Measurements from ENCODE around the gene AP3S1. TPM values are rescaled to one million over a fixed set of nuclear protein-coding genes. Genes with fewer than 3 reads are reported as not detected.

The AP3S1 gene
- total and polyA plus RNA-seq, 9 donors, result 49.6 to 176 (median 87.2) TPM

DNA sequence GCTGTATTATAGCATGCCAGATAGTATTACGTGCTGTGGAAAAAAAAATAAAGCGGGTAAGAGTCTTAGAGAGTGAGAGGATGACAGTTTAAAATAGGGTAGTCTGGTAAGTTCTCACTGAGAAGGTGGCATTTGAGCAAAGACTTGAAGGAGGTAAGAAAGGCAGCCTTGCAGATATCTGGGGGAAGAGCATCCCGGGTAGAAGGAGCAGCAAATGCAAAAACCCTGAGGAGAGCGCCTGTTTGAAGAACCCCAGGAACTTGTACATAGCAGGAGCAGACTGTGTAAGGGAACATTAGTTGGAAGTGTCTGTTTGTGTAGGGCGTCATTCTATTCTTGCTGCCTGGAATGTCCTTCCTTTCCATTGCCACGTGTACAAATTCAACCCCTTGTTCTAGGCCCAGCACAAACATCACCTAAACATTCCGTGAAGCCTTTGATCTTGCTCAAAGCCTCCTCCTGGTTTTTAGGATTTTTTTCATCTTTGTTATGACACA, 2.6 kb downstream of the AP3S1 start:
- TF ChIP-seq, protein P1, sequence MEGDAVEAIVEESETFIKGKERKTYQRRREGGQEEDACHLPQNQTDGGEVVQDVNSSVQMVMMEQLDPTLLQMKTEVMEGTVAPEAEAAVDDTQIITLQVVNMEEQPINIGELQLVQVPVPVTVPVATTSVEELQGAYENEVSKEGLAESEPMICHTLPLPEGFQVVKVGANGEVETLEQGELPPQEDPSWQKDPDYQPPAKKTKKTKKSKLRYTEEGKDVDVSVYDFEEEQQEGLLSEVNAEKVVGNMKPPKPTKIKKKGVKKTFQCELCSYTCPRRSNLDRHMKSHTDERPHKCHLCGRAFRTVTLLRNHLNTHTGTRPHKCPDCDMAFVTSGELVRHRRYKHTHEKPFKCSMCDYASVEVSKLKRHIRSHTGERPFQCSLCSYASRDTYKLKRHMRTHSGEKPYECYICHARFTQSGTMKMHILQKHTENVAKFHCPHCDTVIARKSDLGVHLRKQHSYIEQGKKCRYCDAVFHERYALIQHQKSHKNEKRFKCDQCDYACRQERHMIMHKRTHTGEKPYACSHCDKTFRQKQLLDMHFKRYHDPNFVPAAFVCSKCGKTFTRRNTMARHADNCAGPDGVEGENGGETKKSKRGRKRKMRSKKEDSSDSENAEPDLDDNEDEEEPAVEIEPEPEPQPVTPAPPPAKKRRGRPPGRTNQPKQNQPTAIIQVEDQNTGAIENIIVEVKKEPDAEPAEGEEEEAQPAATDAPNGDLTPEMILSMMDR (IDR thresholded peaks at IDR 0.05), result no peak
- no peak for TF ChIP-seq EP300 (IDR thresholded peaks at IDR 0.05)
- no peak for TF ChIP-seq POLR2A (IDR thresholded peaks at IDR 0.05)
- Histone ChIP-seq H3K27ac (no peak overlapping the region), H3K27me3 (no peaks in the 10 kb centered on the region), H3K9me3 (no peaks in the 10 kb centered on the region), H3K4me3 (no peak overlapping the region), H3K36me3 (no peaks in the 10 kb centered on the region), H3K4me1 (ENCODE audit: insufficient read depth) (peaks cover 12% of the 10 kb centered on the region)
- 82 to 87% (median 85%) methylated on average over 7 of the region's 7 CpGs for WGBS, 3 donors
- intact Hi-C loops (cut with DNase I), result loop anchor here in 1 of 4 donors (5.0 kb wide), 1 partner anchor 212 kb away; no protein-coding TSS in a partner anchor
- DNase-seq, result no peak

DNA sequence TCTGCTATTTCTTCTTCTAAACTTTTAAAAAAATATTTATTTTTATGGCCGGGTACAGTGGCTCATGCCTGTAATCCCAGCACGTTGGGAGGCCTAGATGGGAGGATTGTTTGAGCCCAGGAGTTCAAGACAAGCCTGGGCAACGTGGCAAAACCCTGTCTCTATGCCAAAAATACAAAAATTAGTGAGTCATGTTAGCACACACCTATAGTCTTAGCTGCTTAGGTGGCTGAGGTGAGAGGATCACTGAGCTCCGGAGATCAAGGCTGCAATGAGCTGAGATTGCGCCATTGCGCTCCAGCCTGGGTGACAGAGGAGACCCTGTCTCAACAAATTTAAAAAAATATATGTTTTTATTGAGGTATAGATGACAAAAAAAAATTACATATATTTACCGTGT, 5.6 kb downstream of the AP3S1 start:
- peaks cover 11% of the 10 kb centered on the region for H3K4me1 ChIP-seq (ENCODE audit: insufficient read depth)
- no peak for DNase-seq
- no peak overlapping the region for H3K27ac ChIP-seq
- intact Hi-C loops (cut with DNase I), result no loop called here
- no peaks in the 10 kb centered on the region for H3K9me3 ChIP-seq
- H3K27me3 ChIP-seq, result no peaks in the 10 kb centered on the region
- H3K36me3 ChIP-seq, result no peaks in the 10 kb centered on the region
- TF ChIP-seq, protein P1 (IDR thresholded peaks at IDR 0.05), result no peak
- TF ChIP-seq EP300 (IDR thresholded peaks at IDR 0.05) (no peak), POLR2A (IDR thresholded peaks at IDR 0.05) (no peak)
- H3K4me3 ChIP-seq, result no peak overlapping the region
- WGBS, 3 donors, result 87 to 90% (median 88%) methylated on average over 7 of the region's 7 CpGs

DNA sequence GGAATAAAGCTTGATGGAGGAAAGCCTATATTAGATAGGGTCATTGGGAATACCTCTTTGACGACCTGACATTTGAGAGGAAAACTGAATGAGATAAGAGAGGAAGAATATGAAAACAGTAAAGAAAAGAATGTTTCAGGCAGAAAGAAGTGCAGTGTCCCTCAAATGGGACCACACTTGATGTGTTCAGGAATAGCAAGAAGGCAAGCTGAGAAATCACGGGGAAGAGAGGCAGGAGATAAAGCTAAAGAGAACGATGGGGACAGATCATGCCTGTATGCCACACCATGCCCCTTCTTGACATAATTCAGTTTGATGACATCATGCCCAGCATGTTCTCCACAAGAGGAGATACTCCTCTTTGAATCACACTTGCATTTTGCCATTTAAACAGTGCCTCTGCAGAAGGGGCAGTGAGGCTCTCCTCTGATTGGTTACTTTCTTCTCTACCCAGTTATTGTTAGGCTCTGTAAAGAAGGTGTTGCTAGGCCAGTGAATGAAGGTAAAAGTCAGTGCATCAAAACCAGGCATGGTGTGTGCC, 7.6 kb downstream of the AP3S1 start:
- no peak overlapping the region for H3K27ac ChIP-seq
- TF ChIP-seq, protein P1 (IDR thresholded peaks at IDR 0.05), result no peak
- H3K4me1 ChIP-seq (ENCODE audit: insufficient read depth), result peaks cover 8% of the 10 kb centered on the region
- H3K36me3 ChIP-seq, result no peaks in the 10 kb centered on the region
- H3K9me3 ChIP-seq, result no peaks in the 10 kb centered on the region
- DNase-seq, result no peak
- WGBS, 3 donors, result 91 to 99% (median 94%) methylated on average over 3 of the region's 3 CpGs
- H3K27me3 ChIP-seq, result no peaks in the 10 kb centered on the region
- intact Hi-C loops (cut with DNase I), result no loop called here
- H3K4me3 ChIP-seq, result no peak overlapping the region

DNA sequence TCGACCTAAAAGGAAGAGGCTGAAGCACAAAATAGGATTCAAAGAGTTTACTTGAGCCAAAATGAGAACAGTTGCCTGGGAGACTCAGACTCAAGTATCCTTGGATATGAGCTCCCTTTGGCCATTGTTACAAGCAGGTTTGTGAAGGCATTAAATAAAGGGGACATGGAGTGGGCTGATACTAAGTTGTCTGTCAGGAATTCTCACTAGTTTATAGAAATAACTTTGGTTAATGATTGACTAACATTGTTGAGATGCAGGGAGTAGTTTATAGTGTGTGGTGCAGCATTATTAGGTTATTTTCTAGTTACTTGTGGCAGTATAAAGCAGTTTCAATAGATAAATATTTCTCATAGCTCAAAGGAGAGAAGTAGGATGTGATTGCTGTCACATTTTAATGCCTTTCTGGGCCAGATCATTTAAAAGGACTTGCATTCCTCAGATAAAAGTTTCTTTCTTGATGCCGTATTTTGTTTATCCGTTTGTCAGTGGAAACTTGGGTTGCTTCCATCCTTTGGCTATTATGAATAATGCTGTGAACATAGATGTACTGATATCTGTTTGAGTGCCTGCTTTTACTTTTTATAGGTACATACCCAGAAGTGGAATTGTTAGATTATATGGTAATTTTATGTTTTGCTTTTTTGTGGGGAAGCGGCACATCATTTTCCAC, 9.1 kb downstream of the AP3S1 start:
- 39 to 47% (median 46%) methylated on average over 4 of the region's 4 CpGs for WGBS, 3 donors
- peaks cover 3% of the 10 kb centered on the region for H3K4me1 ChIP-seq (ENCODE audit: insufficient read depth)
- intact Hi-C loops (cut with DNase I), result no loop called here

More for the DNA sequence above, 9.1 kb downstream of the AP3S1 start:
- no peaks in the 10 kb centered on the region for H3K27me3 ChIP-seq
- H3K4me3 ChIP-seq, result no peak overlapping the region
- no peak overlapping the region for H3K27ac ChIP-seq
- TF ChIP-seq EP300 (IDR thresholded peaks at IDR 0.05) (no peak), POLR2A (IDR thresholded peaks at IDR 0.05) (no peak)
- TF ChIP-seq, protein P1 (IDR thresholded peaks at IDR 0.05), result no peak
- no peaks in the 10 kb centered on the region for H3K36me3 ChIP-seq
- no peak for DNase-seq
- H3K9me3 ChIP-seq, result no peaks in the 10 kb centered on the region

Measured in ovary (tissue), 9 donors.